ENCODE measurements around the gene ARL1. TPM values are rescaled to one million over a fixed set of nuclear protein-coding genes. Genes with fewer than 3 reads are reported as not detected.

ARL1 gene
- total RNA-seq, 1 experiment from 2014 or later = 71.9 TPM

- no peaks in the 10 kb centered on the region for H3K79me2 ChIP-seq (ENCODE audit: low read depth)
- CTCF ChIA-PET = no interaction called here
- H4K20me1 ChIP-seq (ENCODE audit: insufficient read depth) = no peaks in the 10 kb centered on the region
- no peaks in the 10 kb centered on the region for H3K27me3 ChIP-seq (ENCODE audit: insufficient read depth, low read depth)
- no peak overlapping the region for H3K4me3 ChIP-seq
- no peaks in the 10 kb centered on the region; the same call in 1 of the 2 replicates for H3K9me2 ChIP-seq (ENCODE audit: insufficient read depth)
- peaks cover 17% of the 10 kb centered on the region for H3K36me3 ChIP-seq (ENCODE audit: low read depth)
- H3F3A ChIP-seq (ENCODE audit: insufficient read depth, low read depth) = no peaks in the 10 kb centered on the region
- no peak for TF ChIP-seq CTCF (conservative IDR thresholded peaks at IDR 0.05)
- no peak overlapping the region for H2AFZ ChIP-seq
- POLR2A ChIA-PET (ENCODE audit: unreplicated experiment) = no interaction called here
- intact Hi-C loops (cut with micrococcal nuclease; ENCODE audit: unreplicated experiment) = no loop called here
- H3K27ac ChIP-seq = no peak overlapping the region
- BruUV-seq (replicated peaks) = no TSS peak
- no peak for DNase-seq
- H3K4me2 ChIP-seq = no peak overlapping the region
- peaks cover 2% of the 10 kb centered on the region; the same call in 1 of the 2 replicates for H3K9me3 ChIP-seq (ENCODE audit: insufficient read depth, low read depth)
- no peaks in the 10 kb centered on the region for H3K4me1 ChIP-seq (replicated peaks; ENCODE audit: insufficient read depth)
These were observed 63.7 kb downstream of the ARL1 start for GRCh38 chr12:101343893-101344292.

Other genes with a start within 250 kb of the ARL1 start
- not detected in 2 replicates for gene SLC5A8, start 197.5 kb downstream of the ARL1 start, total RNA-seq (2021)
- gene UTP20, start 127.7 kb downstream of the ARL1 start, total RNA-seq (2021) = 11.4 and 14.1 TPM in 2 replicates
- not detected in 2 replicates for gene SPIC, start 67.6 kb upstream of the ARL1 start, total RNA-seq (2021)
- gene MYBPC1, start 187.2 kb upstream of the ARL1 start, total RNA-seq (2021) = not detected in 2 replicates